ENCODE data around the gene CDCA4.
"Not testable (repeated sequence)": the region's sequence is repeated elsewhere in the genome, so short reads cannot be mapped to it uniquely, and the experiment has no call there.

Gene CDCA4

DNA sequence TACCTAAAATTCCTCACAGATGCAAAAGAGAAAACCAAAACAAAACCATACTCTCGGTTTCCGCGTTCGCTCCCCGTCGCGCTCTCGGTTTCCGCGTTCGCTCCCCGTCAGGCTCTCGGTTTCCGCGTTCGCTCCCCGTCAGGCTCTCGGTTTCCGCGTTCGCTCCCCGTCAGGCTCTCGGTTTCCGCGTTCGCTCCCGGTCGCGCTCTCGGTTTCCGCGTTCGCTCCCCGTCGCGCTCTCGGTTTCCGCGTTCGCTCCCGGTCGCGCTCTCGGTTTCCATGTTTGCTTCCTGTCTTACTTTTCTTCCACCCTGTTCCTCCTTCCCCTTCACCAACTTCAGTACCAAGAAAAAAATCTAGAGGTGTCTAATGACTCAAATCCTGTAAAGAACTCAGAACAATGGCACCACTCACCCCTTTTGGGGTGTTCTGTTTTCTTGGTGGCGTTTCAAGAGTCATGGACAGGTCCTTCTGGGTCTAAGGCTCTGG, 12.6 kb upstream of the CDCA4 start:
- DNase-seq (ENCODE audit: low read depth) = not testable (repeated sequence)

DNA sequence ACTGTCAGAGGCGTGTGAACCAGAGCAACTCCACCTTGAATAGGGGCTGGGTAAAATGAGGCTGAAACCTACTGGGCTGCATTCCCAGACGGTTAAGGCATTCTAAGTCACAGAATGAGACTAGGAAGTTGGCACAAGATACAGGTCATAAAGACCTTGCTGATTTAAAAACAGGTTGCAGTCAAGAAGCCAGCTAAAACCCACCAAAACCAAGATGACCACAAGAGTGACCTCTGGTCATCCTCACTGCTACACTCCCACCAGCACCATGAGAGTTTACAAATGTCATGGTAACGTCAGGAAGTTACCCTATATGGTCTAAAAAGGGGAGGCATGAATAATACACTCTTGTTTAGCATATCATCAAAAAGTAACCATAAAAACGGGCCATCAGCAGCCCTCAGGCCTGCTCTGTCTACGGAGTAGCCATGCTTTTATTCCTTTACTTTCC, 11.6 kb upstream of the CDCA4 start:
- DNase-seq (ENCODE audit: low read depth) = peak; percentile 72

DNA sequence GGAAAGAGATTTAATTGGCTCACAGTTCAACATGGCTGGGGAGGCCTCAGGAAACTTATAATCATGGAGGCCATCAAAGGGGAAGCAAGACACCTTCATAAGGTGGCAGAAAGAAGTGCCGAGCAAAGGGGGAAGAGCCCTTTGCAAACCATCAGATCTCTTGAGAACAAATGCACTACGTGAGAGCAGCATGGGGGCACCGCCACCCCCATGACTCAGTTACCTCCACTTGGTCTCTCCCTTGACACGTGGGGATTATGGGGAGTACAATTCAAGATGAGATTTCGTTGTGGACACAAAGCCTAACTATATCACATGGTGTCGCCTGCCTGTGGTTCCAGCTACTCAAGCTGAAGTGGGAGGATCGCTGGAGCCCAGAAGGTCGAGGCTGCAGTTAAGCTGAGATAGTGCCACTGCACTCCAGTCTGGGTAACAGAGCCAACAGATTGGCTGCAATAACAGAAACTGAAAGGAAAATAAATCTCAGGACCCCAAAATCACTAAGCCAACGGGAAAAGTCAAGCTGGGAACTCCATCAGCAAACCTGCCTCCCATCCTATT, 10.0 kb upstream of the CDCA4 start:
- no peak for DNase-seq (ENCODE audit: low read depth)

DNA sequence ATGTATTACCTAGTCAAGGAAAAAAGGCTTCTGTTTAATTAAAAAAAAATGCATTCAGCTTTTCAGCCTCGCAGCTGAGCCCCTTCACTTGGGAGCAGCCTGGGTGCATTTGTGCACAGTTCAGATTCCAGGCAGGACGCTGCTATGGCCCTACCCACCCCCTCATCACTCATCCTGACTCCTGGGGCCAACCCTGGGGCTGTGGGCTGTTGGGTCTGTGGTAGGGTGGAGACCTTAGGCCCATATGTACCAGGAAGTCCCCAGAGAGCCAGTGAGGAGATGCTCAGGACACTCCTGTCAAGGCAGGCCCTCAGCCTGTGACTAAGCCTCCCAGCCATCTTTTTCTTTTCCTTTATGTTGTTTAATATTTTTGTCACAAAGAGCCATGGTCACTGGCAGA, 9.3 kb upstream of the CDCA4 start:
- no peak for DNase-seq (ENCODE audit: low read depth)

DNA sequence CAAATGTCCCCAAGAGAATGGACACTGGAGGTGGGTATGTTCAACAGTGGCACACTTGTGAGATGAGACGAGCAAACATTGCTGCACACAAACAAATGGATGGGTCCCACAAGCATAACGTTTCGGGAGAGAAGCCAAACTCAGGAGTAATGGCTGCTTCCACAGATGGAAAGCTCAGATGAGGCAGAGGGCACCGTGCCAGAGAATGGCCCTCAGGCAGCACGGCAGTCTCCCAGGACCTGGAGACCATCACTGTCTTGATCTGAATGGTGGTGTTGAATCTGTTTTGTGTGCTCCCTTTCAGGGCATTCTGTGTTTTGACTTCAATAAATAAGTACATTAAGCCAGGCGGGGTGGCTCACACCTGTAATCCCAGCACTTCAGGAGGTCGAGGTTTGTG, 8.5 kb upstream of the CDCA4 start:
- DNase-seq (ENCODE audit: low read depth) = no peak

DNA sequence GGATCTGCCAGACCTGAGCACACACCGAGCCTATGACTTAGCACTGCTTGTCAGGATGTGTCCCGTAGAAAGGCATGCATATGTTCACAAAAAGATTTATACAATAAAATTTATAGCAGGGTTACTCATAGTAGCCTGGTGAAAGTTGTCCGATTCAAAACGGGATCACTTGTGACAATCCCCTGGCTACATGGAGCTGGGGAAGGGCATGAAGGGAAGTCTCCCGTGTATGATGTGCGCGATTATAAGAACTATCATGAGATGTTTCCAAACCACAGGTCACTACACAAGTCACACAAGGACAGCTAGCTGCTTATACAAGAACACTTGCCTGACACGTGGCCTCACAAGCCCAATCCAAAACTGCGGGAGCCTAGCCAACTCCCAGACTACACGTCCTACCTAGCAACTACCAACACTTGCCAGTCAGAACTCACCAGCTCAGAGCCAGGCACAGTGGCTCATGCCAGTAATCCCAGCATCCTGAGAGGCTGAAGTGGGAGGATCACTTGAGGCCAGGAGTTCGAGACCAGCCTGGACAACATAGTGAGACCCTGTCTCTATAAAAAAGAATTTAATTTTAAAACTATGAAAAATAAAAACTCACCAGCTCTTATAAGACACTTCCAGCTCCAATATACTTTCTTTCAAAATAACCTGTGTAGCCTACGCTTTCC, 7.5 kb upstream of the CDCA4 start:
- no peak for DNase-seq (ENCODE audit: low read depth)

DNA sequence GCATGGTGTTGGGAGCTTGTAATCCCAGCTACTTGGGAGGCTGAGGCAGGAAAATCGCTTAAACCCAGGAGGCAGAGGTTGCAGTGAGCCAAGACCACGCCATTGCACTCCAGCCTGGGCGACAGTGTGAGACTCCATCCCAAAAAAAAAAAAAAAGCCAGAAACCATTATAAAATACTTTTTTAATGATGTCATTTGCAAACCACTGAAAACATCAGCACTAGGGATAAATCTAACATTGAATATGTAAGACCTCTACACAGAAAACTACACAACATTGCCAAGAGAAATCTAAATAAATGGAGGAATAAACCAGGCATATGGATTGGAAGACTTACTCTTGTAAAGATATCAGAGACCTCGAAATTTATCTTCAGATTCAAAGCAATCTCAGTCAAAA, 6.8 kb upstream of the CDCA4 start:
- not testable (repeated sequence) for DNase-seq (ENCODE audit: low read depth)

DNA sequence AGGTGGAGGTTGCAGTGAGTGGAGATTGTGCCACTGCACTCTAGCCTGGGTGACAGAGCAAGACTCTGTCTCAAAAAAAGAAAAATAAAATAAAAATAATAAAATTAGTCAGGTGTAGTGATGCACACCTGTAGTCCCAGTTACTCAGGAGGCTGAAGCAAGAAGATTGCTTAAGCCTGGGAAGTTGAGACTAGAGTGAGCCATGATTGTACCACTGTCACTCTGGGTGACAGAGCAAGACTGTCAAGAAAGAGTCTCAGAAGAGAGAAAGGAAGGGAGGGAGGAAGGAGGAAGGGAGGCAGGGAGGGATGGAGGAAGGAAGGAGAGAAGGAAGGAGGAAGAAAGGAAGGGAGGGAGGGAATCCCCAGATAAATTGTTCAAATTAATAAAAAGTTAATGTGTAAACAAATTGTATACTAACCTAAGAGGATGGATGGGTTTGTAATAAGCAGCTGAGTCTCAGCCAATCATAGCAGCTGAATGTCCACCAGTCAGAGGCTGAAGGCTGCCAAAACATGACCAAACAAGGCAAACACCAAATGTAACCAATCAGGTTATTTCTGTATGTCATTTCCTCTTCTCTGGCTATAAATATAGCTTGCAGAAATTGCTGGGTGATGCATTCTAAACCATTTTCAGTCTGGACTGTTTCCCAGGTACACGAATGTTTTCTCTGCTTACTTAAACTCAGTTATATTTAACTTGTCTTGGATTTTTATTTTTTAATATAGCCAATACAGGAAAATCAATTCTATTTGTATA, 6.1 kb upstream of the CDCA4 start:
- peak; percentile 62 for DNase-seq (ENCODE audit: low read depth)

DNA sequence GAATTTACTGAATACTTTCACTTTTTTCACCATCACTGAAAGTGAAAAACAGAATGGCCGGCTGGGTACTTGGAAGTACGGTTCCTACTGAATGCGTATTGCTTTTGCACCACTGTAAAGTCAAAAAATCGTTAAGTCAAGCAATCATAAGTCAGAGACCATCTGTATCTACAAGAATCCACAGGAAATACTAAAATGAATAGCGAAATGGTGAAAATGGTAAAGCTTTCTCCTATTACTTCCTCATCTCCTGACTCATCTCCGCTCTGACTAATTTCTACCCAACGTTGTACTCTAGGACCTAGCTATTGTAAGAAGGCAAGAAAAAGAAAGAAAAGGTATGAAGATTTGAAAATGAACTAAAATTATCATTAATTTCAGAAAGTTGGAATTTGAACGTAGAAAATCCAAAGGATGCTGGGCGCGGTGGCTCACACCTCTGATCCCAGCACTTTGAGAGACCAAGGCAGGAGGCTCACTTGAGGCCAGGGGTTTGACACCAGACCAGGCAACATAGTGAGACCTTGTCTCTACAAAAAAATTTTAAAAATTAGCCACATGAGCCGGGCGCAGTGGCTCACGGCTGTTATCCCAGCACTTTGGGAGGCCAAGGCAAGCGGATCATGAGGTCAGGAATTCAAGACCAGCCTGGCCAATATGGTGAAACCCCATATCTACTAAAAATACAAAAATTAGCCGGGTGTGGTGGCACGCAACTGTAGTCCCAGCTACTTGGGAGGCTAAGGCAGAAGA, 5.3 kb upstream of the CDCA4 start:
- DNase-seq (ENCODE audit: low read depth) = peak; percentile 93

DNA sequence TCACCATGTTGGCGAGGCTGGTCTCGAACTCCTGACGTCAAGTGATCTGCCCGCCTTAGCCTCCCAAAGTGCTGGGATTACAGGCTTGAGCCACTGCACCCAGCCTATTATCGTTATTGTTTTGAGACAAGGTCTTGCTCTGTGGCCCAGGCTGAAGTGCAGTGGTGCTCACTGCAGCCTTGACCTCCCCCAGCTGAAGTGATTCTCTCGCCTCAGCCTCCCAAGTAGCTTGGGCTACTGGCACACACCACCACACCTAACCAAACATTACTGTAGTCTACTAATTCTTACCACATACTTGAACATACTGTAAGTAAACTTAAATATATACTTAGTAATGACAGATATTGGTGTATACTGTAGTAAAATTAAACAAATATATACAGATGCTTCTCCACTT, 4.5 kb upstream of the CDCA4 start:
- DNase-seq (ENCODE audit: low read depth) = no peak

DNA sequence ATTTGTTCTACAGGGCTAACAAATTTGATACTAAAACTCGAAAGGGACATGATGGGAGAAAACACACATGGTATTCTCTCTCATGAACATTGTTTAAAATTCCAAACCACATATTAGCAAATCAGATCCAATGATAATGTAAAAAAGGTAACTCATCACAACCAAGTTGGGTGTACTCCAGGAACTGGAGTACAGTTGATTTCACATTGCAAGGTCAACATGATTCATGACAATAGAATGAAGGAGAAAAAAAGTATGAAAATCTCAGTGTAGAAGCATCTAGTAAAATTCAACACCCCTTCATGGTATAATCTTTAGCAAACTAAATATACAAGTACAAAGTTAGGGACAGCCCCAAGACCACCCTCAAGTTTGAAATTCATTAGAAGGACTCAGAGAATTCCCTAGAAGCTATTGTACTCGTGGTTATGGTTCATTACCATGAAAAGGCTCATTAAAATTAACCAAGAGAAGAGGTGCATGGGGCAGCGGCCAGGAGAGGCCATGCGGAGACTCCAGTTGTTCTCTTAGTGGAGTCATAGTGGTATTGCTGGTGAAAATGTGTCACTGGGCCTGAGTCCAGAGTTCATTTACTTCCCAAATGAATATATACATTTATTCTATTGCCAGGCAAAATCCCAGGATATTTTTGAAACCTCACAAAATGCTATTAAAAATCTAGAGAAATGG, 3.1 kb upstream of the CDCA4 start:
- DNase-seq (ENCODE audit: low read depth) = peak; percentile 86

DNA sequence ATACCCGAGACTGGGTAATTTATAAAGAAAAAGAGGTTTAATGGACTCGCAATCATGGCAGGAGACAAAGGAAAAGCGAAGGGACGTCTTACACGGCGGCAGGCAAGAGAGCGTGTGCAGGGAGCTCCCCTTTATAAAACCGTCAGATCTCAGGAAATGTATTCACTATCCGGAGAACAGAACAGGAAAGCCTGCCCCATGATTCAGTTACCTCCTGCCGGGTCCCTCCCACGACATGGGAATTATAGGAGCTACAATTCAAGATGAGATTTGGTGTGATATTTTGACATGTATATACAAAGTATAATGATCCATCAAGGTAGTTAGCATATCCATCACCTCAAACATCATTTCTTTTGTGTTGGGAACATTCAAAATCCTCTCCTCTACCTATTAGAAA, 2.3 kb upstream of the CDCA4 start:
- peak; percentile 55 for DNase-seq (ENCODE audit: low read depth)

DNA sequence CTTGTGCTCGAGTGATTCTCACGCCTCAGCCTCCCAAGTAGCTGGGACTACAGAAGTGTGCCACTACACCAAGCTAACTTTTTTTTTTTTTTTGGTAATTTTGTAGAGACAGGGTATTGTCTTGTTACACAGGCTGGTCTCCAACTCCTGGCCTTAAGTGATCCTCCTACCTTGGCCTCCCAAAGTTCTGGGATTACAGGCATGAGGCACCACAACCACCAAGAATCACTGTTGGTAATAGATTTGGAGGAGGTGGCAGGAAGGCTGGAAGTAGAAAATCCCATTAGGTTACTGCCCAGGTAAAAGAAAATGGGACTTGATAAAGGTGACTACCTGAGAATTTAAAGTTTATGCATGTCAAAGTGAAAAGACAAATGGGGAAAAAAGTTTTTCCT, 1.4 kb upstream of the CDCA4 start:
- DNase-seq (ENCODE audit: low read depth) = no peak

DNA sequence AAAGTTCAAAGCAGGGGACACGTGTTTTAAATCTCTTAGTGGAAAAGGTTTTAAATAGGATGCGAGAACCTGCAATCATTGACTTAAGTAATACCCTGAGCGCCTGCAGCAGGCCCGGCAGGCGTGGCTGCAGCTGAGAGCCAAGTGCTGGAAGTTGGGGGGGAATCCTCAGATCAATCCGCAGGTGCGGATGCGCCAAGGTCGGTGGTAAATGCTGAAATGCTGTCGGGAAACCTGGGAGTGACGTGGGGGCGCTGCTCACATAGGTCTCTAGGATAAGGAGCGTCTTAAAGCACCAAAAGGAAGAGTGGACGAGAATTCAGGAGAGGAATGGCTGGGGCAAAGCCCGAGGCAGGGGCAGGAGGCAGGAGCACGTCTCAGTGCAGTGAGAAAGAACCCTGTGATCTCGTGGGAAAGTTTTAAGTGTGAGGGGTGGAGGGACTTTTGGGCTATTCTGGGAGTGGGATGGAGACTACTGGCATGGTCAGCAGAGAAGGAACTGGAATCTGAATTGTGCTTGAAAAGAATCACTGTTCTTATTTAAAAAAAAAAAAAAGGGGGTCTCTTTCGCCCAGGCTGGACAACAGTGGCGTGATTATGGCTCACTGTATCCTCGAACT, 883 bp upstream of the CDCA4 start:
- peak; percentile 52 for DNase-seq (ENCODE audit: low read depth)

DNA sequence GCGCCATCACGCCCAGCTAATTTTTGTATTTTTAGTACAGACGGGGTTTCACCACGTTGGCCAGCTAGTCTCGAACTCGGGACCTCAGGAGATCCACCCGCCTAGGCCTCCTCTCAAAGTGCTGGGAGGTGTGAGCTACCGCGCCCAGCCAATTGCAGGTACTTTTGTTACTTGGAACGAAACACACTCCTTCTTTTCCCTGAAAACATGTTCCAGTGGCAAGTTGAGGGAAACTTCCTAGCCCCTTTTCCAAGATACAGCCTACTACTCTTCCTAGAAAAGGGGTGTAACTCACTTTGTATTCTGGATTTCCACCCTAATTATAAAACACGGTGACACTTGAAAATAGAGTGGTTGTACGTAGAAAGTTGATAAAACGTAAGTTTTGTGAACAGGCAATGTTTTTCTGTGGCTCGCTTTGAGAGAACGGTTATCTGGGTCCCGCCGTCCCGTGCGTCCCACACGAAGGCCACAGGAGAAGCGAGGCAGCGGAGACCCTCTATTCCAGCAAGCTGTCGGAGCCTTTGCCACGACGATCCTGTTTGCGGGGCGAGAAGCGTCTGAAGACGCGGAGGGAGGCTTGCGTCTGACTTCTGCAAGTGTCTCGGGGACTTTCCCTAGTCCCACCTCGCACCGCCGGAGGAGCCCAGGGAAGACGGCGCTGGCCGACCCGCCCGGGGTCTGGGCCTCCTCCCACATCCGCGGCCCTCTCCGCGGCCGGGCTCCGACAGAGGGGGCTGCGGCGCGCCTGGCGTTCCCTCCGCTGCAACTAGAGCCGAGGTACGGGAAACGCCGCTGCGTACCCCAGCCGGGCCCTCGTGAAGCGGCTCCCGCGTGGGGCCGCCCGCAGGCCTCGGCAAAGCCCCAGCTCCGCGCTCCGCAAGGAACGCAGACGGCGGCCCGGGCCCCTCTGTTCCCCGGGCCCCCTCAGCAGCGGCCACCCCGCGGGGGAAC, 745 bp downstream of the CDCA4 start:
- DNase-seq (ENCODE audit: low read depth) = peak; percentile 63

DNA sequence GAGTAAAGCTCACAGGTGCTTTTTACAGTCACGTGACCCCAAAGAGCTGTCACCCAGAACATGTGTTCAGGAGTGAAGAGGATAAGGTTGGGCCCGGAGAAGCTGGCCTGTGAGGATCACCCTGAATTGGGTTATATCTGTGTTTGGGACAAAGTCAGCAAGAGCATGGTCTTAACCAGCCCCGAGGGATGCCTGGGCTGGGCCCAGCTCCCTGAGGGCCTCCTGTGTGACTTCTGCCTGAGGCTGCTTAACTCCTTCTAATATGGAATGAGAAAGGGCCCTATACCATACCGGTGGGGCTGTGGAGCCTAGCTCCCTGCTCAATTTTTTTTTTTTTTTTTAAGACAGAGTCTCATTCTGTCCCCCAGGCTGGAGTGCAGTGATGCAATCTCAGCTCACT, 2.5 kb downstream of the CDCA4 start:
- DNase-seq (ENCODE audit: low read depth) = no peak

DNA sequence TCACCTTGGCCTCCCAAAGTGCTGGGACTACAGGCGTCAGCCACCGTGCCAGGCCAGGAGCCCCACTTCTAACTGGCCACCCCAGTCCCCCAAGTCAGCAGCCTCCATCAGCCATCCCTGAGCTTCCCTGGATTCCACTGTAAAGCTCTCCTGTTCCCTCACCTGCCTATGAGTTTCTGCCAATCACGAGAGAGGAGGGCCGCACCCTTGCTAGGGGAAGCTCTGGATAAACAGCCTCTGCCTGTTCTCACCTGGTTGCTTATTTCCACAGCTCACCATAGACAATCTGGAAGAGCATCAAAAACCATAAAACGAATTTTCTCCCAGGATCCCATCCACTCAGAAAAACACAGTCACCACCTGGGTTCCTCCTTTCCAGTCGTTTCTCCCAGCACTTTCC, 5.0 kb downstream of the CDCA4 start:
- DNase-seq (ENCODE audit: low read depth) = no peak

DNA sequence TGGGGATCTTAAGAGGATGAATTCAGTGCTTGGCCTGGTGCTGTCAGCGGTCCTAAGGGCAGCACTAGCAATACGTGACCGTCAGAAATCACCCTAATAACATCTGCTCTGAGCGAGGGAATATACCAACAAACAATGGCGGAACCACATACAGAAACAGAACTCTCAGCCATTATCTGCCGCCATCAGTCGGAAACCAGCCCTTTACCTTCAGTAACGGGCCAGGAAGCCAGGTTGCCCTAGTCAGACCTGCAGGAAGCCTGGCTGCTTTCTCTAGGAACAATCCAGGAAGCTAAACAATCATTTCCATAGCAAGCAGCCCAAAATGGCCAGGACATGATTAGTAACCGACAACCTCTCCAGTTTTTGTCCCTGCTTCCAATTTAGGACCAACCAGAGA, 5.6 kb downstream of the CDCA4 start:
- DNase-seq (ENCODE audit: low read depth) = no peak

DNA sequence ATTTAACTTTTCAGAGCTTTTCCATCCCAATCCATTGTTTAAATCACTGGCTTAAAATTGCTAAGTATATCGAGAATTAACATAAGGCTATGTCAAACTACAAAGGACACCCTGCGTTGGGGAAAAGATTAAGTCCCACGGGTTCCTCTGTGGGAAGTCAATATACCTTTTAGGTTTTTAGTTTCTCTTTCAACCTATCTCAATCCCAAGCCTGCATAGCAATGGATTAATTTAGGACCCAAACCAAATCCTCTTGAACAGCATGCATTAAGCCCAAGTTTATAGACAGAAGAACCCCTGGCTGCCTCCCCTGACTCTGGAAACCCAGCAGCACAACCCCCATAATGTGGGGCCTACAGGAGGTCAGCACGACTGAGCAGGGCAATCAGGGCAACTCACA, 6.3 kb downstream of the CDCA4 start:
- no peak for DNase-seq (ENCODE audit: low read depth)

DNA sequence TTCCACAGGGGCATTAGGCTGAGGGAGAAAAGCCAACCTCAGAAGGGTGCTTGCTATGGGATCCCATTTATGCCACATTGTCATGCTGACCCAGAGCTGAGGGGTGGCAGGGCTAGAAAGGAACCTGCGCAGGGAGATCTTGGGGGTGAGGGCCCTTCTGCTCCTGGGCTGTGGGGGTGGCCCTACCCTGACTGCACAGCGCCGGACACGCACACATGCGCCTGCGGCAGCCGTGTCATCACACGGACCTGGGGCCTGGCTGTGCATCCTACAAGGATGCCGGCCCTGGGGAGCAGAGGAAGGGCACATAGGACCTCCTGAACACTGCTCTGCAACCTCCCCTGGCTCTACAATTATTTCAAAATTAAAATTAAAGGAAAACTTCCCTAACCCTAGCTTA, 6.9 kb downstream of the CDCA4 start:
- DNase-seq (ENCODE audit: low read depth) = no peak
